GM18861 (cell line): ENCODE data around the gene NFATC2IP.

ENCODE experiments used
- ATAC-seq: cut with Tn5 transposase; IDR thresholded peaks from one replicate; pipeline ENCODE4 v1.9.1; 2021; ENCODE audit not compliant: unreplicated experiment

NFATC2IP gene

DNA sequence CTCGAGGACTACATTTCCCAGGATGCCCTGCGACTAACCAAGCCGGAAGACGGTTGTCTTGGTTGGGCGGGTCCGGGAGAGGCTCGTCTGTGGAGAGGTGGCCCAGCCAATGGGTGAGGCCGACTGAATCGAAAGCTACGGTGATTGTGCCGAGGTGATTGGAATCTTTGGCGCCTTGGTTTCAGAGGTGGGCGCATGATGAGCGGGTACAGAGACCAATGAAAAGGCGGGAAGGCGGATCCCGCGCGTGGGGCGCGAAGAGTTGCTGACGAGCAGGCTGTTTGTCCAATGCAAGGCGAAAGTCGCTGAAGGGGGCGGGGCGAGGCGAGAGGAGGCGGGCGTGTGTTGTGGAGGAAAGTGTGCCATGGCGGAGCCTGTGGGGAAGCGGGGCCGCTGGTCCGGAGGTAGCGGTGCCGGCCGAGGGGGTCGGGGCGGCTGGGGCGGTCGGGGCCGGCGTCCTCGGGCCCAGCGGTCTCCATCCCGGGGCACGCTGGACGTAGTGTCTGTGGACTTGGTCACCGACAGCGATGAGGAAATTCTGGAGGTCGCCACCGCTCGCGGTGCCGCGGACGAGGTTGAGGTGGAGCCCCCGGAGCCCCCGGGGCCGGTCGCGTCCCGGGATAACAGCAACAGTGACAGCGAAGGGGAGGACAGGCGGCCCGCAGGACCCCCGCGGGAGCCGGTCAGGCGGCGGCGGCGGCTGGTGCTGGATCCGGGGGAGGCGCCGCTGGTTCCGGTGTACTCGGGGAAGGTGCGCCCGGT is at the start of gene NFATC2IP:
NFATC2IP (plus strand) TSS at position 290 of the 762 bp plus-strand sequence; CDS start at position 365, 75 bp downstream.
- peak; percentile 92 for ATAC-seq

DNA sequence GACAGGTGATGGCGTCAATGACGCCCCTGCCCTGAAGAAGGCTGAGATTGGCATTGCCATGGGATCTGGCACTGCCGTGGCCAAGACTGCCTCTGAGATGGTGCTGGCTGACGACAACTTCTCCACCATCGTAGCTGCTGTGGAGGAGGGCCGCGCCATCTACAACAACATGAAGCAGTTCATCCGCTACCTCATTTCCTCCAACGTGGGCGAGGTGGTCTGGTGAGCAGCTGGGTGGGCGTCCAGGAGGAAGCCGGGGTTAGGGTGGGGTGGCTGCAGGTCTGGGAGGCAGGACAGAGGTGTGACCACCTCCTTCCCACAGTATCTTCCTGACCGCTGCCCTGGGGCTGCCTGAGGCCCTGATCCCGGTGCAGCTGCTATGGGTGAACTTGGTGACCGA is 48.9 kb upstream of the NFATC2IP start:
- ATAC-seq: no peak

DNA sequence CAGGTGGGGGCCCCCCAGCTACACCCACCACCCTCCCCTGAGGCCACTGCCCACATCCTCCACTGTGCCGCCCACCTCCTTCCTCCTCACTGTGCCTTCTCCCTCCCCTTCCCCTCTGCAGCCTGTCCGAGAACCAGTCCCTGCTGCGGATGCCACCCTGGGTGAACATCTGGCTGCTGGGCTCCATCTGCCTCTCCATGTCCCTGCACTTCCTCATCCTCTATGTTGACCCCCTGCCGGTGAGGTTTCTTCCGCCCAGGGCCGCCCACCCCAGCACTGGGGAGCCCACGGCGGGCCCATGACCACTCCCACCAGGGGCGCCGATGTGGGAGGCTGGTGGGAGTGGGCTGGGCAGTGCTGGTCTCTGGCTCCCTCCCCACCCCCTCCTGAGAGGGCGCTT is 47.8 kb upstream of the NFATC2IP start:
- ATAC-seq: no peak

DNA sequence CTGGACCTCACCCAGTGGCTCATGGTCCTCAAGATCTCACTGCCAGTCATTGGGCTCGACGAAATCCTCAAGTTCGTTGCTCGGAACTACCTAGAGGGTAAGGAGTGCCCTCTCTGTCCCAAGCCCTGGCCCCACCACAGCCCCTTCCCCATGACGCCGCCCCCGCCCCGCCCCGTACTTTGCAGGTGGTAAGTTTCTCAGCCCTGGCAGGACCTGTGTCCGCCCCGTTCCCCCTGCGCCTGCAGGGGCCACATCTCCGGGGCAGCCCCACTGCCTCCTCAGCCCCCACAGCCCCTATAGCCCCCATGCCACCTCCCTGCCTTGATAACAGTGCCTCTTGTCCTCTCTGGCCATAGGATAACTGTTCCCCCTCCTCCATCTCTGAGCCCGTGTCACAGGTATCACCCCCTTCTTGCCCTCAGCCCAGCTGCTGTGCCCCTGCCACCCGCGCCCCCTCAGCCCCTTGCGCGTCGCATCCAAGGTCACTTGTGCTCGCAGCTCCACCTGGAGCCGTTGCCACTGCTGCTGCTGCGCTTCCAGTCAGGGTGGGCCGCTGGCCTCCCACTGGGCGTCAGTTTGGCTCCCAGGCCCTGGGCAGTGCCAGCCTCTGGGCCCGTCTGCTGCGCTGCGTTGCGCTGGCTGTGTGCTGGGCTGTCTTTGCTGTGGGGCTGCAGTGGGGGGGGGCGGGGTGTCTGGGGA is 47.2 kb upstream of the NFATC2IP start:
- ATAC-seq: no peak

DNA sequence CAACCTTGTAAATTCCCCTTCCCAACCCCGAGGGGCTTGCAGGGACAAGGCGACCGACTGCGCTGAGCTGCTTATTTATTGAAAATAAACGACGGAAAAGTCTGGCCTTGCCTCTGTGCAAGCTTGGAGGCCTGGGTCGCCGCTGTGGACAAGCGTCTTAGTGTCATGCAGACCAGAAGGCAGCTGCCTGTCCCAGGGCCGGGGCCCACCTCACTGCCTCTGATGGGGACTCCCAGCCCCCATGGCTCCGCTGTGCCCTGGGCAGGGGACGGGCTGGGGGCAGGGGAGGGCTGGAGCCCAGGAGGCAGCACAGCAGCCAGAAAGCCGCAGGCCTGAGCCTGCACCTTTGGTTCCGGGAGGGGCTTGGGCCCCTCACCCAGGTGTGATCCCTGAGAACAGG is 46.4 kb upstream of the NFATC2IP start:
- ATAC-seq: no peak

DNA sequence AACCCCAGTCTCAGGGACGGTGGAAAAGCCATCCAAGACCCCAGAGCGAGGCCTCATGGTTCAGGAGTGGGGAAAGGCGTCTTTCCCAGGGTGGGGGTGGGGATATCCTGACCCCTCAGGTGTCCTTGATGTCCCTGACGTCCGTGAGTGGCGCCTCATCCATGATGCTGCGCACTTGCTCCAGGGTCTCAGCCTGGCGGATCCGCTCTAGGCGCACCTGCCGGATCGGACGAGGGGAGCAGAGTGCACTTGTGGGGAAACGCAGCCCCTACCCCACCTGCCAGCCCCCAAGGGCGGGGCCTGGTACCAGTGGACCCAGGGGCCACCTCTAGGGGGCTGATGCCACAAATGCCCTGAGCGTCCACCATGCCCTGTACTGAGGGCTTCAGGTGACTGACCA is 45.9 kb upstream of the NFATC2IP start:
- no peak for ATAC-seq

DNA sequence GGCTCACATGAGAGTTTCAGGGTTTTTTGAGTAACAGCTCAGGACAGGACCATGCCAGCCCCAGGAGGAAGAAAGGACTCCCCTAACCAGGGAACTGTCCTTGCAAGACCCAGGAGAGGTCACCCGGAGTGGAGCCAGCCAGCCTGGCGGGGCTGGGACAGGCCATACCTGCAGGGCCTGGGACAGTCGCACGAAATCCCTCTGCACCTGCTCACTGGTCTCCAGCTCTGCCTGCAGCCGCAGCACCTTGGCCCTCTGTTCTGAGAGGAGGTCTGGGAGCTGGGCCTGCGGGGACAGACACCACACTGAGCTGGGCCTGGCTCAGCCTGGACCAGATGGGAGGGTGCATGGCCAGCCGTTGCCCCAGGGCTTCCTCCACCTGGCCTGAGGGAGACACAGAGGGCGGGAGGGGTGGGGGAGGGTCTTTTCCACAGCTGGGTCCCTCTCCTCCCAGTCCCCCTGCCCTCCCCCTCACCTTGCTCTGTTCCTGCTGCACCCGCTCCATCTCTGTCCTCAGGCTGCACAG is 45.4 kb upstream of the NFATC2IP start:
- ATAC-seq: no peak

DNA sequence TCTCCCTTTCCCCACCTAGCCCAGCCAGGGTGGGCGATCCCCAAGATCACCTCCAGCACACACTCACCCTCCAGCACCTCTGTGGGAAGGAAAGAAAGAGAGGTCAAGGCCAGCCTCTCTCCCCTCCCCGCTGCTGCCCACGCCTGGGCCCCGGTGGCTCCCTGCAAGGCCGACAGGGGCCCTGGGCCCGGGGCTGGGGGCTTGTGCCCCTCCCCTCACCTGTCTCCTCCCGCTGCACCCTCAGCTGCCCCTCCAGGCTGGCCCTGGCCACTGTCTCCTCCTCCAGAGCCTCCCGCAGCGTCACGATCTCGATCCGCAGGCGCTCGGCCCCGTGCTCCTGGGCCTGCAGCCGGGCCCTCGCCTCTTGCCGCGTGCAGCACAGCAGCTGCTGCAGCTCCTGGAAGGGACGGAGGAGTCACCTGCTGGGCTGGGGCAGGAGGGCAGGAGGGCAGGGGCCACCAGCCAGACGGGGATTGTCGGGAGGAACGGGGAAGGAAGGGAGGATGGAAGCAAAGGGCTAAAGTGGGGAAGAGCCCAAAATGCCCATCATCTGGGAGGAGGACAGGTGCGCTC is 44.9 kb upstream of the NFATC2IP start:
- no peak for ATAC-seq

DNA sequence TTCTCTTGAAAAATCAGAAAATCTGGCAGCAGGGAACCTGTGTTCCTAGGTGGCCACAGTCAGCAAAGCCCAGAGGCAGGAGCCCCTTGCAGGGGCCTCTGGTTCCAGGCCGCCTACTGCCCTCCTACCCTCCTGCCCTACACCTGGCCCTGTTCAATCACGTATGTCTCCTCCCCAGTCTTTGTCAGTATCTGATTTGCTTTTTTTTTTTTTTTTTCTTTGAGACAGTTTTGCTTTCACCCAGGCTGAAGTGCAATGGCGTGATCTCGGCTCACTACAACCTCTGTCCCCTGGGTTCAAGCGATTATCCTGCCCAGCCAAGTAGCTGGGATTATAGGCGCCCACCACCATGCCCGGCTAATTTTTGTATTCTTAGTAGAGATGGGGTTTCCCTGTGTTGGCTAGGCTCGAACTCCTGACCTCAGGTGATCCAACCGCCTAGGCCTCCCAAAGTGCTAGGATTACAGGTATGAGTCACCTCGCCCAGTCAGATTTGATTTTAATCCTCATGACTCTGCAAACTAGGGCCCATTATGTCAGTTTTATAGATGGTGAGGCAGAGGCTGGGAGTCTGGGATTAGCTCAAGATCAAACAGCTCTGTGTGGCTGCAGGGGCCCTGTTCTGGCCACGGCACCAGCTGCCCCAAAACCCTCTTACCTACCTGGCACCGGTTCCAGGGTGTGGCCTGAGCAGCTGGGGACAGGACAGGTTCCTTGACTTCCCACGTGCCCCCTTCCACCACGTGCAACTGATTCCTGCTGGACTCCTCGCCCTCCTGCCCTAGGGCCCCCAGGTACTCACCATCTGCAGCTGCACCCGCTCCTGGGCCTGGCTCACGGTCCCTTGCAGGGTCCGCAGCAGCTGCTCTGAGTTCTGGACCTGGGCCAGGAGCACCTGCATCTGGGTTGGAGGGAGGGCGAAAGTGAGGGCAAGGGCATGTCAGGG is 40.4 kb upstream of the NFATC2IP start:
- ATAC-seq: no peak

DNA sequence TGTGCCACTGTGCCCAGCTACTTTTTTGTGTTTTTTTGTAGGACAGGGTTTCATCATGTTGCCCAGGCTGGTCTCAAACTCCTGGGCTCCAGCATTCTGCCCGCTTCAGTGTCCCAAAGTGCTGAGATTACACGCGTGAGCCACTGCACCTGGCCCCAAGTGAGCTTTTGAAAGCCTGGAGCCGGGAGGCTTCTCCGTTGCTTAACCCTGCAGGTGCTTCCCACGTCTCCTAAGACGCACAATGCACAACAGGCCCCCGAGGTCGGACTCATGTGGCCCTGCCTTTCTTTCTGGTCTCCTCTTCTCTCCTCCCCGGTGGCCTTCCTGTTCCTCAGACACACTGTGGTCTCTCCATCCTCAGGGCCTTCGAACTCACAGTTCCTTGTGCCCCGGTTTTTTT is 38.2 kb upstream of the NFATC2IP start:
- no peak for ATAC-seq

DNA sequence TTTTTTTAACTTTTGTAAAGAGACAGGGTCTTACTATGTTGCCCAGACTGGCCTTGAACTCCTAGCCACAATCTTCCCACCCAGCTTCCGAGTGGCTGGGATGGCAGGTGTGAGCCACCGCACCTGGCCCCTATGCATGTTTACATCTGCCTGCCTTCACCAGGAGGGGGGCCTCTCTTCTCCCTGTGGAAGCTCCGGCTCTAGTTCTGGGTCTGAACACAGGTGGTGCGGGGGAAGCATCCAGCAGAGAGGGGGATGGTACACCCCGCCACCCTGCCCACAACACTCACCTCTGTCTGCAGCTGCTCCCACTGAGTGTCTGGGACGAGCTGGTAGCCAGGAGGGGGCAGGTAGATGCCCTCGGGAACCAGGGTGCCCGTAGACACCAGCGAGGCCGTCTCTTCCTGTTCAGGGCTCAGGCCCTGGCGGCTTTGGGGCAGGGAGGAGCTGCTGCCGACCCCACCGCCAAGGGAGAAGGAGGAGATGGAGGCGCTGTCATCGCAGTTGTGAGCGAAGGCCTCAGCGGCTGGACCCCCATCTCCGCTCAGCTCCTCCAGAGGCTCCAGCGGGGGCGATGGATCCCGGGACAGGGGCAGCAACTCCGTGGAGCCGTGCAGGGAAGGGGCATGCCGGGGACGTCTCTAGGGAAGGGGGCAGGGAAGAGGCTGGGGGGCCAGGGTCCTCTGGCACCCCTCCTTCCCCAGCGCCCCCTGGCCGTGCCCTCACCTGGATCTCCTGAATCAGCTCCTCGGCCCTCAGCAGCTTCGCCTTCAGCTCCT is 36.6 kb upstream of the NFATC2IP start:
- no peak for ATAC-seq

DNA sequence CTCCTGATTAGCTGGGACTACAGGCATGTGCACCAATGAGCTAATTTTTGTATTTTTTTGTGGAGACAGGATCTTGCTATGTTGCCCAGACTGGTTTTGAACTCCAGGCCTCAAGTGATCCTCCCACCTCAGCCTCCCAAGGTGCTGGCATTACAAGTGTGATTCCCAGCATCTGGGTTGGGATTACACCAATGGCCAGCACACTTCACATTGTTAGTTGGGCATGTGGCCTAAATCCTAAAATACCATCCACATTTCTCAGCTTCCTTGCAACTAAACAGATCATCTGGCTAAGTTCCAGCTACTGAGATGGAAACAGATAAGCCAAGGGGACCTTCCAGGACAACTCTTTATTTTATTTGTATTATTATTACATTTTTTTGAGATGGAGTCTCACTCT is 35.6 kb upstream of the NFATC2IP start:
- no peak for ATAC-seq

DNA sequence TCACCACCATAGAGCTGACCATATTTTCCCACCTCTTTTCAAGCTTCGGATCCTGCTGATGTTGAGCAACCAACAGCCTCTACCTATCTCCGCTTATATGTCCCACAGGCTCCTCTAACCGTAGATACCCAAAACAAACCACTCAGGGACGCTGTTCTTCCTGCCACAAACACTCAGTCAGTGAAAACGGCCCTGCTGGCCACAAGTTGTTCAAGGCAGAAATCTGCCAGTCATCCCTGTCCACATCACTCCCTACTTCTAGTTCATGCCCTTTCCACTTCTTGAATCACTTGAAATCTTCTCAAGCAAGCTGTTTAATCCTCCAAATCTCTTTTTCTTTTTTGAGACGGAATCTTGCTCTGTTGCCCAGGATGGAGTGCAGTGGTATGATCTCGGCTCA is 33.6 kb upstream of the NFATC2IP start:
- ATAC-seq: no peak

DNA sequence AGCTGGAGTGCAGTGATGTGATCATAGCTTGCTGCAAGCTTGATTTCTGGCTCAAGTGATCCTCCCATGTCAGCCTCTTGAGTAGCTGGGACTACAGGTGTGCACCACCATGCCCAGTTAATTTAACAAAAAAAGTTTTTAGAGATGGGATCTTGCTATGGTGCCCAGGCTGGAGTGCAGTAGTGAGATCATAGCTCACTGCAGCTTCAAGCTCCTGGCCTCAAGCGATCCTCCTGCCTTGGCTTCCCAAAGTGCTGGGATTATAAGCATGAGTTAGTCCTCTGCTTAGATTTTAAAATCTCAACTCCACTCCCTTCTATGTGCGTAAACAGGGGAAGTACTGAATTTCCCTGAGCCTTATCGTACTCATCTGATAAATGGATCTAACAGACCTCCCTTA is 32.0 kb upstream of the NFATC2IP start:
- no peak for ATAC-seq

DNA sequence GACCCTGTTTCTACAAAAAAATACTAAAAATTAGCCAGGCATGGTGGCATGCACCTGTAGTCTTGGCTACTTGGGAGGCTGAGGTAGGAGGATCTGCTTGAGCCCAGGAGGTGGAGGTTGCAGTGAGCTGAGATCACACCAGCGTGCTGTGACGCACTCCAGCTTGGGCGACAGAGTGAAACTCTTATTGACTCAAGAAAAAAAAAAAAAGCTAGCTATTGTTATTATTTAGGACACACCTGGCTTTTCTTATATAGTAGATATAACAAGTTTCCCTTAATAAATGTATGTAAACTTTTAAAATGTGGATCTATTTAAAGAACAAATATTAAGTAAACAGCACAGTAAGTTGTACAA is 27.5 kb upstream of the NFATC2IP start:
- ATAC-seq: no peak

DNA sequence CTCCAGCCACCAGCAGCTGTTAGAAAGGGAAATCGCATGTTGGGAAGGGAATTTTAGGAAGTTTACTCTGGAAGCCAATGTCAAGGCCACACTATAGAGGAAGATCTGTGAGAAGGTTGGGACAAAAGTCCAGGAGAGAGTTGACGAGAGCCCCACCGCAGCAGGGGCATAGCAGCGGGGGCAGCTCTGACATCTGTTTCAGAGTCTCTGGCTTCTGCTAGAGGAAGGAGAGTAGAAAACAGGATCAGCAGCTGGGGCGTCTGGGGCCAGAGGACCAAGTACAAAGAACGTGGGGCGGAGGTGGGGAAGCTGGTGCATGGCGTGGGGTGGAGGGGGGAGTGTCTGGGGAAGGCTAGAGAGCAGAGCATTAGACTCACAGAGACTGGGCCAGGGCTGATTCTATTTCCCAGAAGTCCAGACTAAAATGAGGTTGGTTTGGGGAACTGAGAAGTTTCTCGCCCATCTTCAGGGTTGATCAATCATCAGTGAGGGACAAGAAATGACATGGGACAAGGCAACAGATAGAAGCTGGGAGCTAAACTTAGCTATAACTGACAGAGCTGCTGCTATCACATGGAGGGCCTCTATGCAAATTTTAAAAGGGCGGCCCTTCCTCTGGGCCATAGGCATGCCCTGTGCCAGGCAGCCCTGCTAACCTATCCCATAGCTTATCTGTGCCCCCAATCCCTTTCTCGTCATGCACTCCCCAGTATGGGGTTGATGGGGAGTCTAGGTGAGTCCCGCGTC is 26.9 kb upstream of the NFATC2IP start:
- ATAC-seq: peak; percentile 62

DNA sequence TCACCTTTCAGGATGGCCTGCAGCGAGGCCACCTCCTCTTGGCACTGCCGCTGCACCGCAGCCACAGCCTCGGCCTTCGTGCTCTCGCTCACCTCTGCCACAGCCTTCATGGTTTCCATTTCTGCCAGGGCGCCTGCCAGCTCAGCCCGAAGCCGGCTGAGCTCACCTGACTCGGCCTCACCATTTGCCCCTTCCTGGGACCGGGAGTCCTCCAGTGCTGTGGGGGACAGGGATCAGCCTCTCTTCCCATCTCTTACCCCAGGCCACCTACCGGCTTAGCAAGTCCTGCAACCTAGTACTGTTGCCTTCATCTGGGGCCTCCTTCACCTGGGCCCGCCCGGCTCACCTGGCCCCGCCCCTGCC is 26.4 kb upstream of the NFATC2IP start:
- ATAC-seq: no peak

DNA sequence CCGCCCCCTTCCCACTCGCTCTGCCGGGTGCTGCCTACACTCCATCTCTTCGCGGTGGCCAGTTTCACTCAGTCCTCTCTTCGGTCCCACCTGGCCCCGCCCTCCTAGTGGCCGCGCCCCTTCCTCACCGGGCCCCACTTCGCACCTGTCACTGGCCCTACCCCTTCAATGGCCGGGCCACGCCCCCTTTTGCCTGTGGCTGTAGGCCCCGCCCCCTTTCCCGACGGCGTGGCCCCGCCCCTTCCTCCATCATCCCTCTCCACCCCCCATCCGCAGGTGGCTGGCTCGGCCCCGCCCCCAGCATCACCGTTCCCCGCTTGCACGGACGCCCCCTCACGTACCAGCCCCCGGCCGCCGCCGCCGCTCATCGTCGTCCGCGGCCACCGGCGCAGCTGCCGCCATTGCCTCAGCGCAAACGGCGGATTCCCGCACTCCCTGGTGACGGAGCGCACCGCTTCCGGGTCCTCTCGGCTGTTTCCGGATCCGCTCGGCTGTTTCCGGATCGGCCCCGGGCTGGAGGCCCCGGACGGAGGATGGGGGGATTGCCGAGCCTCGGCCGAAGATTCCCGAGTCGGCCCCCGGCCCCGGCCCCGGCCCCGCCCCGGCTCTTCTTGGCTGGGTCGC is 25.9 kb upstream of the NFATC2IP start, which contains the start of gene RABEP2:
RABEP2 (minus strand) TSS at position 477 of the 624 bp plus-strand sequence; CDS start at position 402, 75 bp downstream.
- peak; percentile 38 for ATAC-seq
